Non-pigmented ciliary epithelial cell (primary cell): ENCODE data around the gene ABCC5.
"Not testable (repeated sequence)": the region's sequence is repeated elsewhere in the genome, so short reads cannot be mapped to it uniquely, and the experiment has no call there.

ENCODE experiments used
- DNase-seq: peaks from one replicate; pipeline ENCODE4 v3.0.0-alpha.2; 2010; ENCODE audit warnings: low read depth

Gene ABCC5

GRCh38 chr3:184016169-184016570 lies 1.5 kb downstream of the ABCC5 start:
- DNase-seq: no peak

GRCh38 chr3:184015381-184016019 lies 2.2 kb downstream of the ABCC5 start:
- DNase-seq: no peak

GRCh38 chr3:184011937-184012889 lies 5.5 kb downstream of the ABCC5 start:
- DNase-seq: no peak

GRCh38 chr3:184011230-184011876 lies 6.3 kb downstream of the ABCC5 start:
- DNase-seq: no peak

GRCh38 chr3:184008161-184008560 lies 9.5 kb downstream of the ABCC5 start:
- no peak for DNase-seq

GRCh38 chr3:184007143-184007813 lies 10.4 kb downstream of the ABCC5 start:
- not testable (repeated sequence) for DNase-seq

- DNase-seq: peak; percentile 38
These were observed 11.7 kb downstream of the ABCC5 start for GRCh38 chr3:184005941-184006507.

GRCh38 chr3:184004476-184004875 lies 13.2 kb downstream of the ABCC5 start:
- no peak for DNase-seq

- peak; percentile 43 for DNase-seq
These were observed 14.3 kb downstream of the ABCC5 start for GRCh38 chr3:184003187-184003967.

- no peak for DNase-seq
These were observed 15.2 kb downstream of the ABCC5 start for GRCh38 chr3:184002469-184002868.

GRCh38 chr3:184001761-184002160 lies 15.9 kb downstream of the ABCC5 start:
- DNase-seq: no peak

GRCh38 chr3:183991403-183991802 lies 26.3 kb downstream of the ABCC5 start:
- DNase-seq: no peak

- DNase-seq: no peak
These were observed 29.4 kb downstream of the ABCC5 start for GRCh38 chr3:183988216-183988790.

GRCh38 chr3:183987000-183987600 lies 30.6 kb downstream of the ABCC5 start:
- no peak for DNase-seq

GRCh38 chr3:183984749-183985729 lies 32.6 kb downstream of the ABCC5 start:
- DNase-seq: no peak

- DNase-seq: no peak
These were observed 33.5 kb downstream of the ABCC5 start for GRCh38 chr3:183984127-183984740.

- no peak for DNase-seq
These were observed 35.6 kb downstream of the ABCC5 start for GRCh38 chr3:183981990-183982644.

GRCh38 chr3:183980403-183980802 lies 37.3 kb downstream of the ABCC5 start:
- no peak for DNase-seq
